Occipital lobe (tissue), 3 donors: ENCODE results near the gene SLC35F3. TPM values are rescaled to one million over a fixed set of nuclear protein-coding genes. Genes with fewer than 3 reads are reported as not detected.
"Not testable (repeated sequence)": the region's sequence is repeated elsewhere in the genome, so short reads cannot be mapped to it uniquely, and the experiment has no call there.

ENCODE experiments used
- DNase-seq: peaks from one replicate; lab custom pipeline; 2025; lab: John Stamatoyannopoulos, UW
- small RNA-seq: library from RNA; depleted of rRNA; stranded (forward); fragments of <200 nt; gene quantifications from one replicate; pipeline ENCODE3, GENCODE V24; 2014
- total RNA-seq: library from RNA; depleted of rRNA; stranded (reverse); fragments of >200 nt; gene quantifications from one replicate; pipeline ENCODE4 v1.2.3, GENCODE V29; 2014

The SLC35F3 gene
- total RNA-seq, 1 donor from 2014 or later: 0.78 TPM

DNA sequence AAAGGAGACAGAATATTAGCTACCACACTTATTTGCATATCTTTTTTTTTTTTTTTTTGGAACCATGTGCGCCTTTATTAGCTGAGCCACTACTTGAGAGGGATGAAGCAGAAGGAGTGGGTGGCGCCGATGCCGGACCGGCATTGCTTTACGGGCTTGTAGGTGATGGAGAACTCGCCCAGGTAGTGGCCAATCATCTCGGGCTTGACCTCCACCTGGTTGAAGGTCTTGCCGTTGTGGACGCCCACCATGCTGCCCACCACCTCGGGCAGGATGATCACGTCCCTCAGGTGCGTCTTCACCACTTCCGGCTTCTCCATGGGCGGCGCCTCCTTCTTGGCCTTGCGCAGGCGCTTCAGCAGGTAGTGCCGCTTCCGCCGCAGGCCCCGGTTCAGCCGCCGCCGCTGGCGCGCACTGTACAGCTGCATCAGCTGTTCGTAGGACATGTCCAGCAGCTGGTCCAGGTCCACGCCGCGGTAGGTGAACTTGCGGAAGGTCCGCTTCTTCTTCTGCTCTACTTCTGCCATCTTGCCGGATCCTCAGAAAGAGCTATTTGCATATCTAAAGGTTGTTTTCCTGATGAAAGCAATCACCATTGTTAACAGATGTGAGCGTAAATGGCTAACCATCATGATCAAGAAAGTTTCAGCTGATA is 452.3 kb downstream of the SLC35F3 start:
- DNase-seq: not testable (repeated sequence)

DNA sequence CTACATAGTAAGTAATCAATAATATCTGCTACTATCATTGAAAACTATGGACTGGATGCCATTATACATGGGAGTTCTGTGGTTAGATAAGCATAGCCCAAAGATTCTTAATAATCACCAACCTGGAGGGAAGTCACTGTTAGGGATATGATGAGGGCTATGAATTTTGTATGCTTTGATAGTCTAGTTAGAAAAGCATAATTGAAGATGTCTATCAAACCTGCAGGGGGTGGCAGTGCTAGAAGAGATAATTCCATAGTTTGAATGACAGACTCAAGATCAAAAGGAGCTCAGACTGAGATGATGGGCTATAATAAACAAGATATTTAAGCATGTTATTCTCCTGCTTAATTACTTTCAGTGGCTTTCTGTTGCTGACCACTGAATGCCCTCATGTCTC is 453.4 kb downstream of the SLC35F3 start:
- DNase-seq: no peak

DNA sequence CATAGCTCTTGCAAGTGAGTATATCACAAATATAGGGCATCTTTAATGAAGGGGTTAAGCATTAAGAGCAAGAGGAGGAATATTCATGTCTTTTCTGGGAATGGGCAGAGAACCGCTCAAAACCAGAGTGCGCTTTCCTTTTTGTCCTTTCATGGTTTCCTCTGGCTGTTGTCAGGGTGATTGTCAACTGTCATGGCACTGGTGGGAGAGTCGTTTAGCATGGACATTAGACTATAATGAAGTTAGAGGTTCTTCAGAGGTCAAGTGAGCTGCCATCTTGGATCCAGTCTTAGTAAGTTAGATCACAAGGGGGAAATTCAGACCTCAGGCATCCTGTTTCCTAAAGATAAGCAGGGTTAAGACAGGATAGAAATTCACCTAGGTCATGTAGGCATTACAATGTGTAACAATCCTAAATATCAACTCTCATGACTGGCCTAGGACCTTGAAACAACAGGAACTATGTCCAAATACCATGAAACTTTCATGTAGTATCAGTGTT is 456.7 kb downstream of the SLC35F3 start:
- DNase-seq: no peak

- DNase-seq: no peak
Measured at GRCh38 chr1:234362558-234362957, 458.1 kb downstream of the SLC35F3 start.

DNA sequence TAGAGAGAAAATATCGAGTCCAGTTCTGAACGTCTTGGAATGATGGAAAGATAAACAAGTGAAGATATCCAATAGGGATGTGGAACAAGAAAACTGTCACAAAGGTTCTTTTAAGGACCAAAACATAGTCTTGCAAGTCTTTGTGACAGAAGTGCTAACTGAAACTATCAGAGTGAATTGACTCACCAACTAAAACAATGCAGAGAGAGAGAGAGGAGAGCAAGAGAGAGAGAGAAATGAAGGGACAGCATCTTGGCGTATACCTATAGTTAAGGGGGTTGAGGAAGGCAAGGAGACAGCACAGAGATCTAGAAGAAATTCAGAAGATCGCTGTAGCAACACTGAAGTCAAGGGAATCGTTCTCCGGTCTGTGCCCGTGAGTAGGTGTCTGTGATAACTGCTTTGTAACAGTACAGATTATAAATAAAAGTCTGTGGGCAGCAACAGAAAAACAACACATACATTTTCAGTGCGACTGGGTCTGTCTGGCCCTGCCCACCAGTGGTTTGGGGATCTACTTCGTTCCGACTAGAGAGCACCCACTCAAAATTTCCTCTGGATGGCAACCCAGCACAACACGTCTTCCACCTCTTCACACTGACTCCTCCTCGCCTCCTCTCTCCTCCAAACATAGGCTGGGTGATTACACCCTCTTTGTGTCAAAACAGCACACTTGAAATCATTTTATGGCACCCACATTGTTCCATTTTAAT is 464.0 kb downstream of the SLC35F3 start:
- DNase-seq: peak; percentile 42

GRCh38 chr1:234369033-234369430 is 464.6 kb downstream of the SLC35F3 start:
- no peak for DNase-seq

- DNase-seq: no peak
Measured at GRCh38 chr1:234369784-234370183, 465.3 kb downstream of the SLC35F3 start.

DNA sequence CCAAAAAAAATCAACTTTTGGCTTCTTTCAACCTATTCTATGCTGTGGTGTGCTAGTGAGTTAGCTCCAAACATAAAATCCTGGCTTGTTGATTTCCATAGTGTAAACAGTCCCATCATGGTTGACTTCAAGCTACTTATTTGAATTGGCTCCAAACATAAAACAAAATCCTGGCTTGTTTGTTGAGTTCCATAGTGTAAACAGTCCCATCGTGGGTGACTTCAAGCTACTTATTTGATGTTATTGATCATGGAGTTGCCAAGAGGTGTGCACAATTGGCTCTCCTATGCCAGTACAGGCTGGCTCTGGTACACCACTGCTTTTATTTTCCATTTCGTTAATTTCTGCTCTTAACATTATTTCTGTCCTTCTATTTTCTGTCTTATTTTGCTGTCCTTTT is 466.9 kb downstream of the SLC35F3 start:
- no peak for DNase-seq

- DNase-seq: no peak
Measured at GRCh38 chr1:234372011-234372757, 467.7 kb downstream of the SLC35F3 start.

DNA sequence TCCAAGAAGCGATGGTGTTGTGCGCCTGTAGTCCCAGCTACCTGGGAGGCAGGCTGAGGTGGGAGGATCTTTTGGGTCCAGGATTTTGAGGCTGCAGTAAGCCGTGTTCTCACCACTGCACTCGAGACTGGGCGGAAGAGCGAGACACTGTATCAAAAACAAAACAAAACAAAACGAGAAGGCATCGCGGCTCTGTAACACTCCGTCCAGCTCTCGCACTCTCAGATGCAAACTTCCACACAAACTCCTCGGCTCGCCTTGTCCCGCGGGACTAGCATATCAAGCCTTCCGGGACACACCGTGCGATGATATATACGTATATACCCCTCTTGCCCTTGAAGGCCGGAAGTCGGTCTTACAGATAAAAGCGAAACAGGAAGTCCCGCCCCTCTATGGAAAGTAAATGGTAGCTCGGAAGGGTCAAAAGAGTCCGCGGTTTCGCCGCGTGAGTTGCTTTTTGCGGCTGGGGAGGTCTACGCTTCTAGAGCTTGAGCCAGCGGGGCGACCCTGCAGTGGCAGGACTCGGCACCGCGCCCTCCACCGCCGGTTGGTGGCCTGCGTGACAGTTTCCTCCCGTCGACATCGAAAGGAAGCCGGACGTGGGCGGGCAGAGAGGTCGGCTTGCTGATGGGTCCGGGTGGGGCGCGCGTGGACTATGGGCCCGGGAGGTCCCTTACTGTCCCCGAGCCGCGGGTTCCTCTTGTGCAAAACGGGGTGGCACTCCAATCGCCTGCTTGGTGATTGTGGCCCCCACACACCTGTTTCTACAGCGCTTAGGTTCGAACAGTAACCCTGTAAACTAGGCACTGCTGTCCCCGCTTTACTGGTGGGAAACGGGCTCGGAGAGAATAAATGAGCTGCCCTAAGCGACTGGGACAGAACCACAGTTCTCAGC is 468.8 kb downstream of the SLC35F3 start, which contains the start of gene COA6:
TSS of gene COA6 (plus strand) at position 393 of the 895 bp plus-strand sequence. CDS start at position 404, 11 bp downstream.
- DNase-seq: peak; percentile 89

DNA sequence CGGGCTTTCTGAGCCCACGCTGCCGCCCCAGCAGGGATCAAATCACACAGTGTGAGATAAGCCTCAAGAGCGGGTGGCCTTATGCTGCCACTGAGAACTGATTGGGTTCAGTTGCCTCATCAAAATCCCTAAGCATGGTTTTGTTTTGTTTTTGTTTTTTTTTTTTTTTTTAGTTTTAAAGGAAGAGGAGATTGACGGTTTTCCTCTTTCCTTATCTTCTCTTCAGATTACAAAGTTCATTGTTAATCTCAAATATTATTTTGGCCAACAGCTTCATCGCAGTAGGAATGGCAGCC is 469.4 kb downstream of the SLC35F3 start:
- DNase-seq: no peak

Small RNA genes within 50 kb of the gene (small RNA-seq; reads per million reads assigned to genes)
- gene MIR4671: not detected
